HEK293 (cell line): ENCODE data around the gene ARHGAP24.

Experiments used
- CTCF ChIA-PET: fragments of 350-600 bp; formaldehyde crosslinking; extraction: SDS; loops from one replicate; lab custom pipeline; 2021; ENCODE audit warnings: antibody characterized with exemption; lab: Yijun Ruan, JAX
- POLR2A ChIA-PET: fragments of 300-600 bp; formaldehyde crosslinking; extraction: SDS; loops from one replicate; lab custom pipeline; 2020; ENCODE audit warnings: antibody characterized with exemption, inconsistent platforms; lab: Yijun Ruan, JAX
- H3K27ac ChIP-seq: fragments of 200-500 bp; sonication (Bioruptor generic); 2 replicates; pipeline ENCODE4 v1.5.1; 2014; ENCODE audit warnings: low read depth, low read length, control low read depth, inconsistent platforms; ENCODE audit errors: extremely low read depth
- H3K36me3 ChIP-seq, 2 experiments: fragments of 200-500 bp in 1 of 2; sonication (Bioruptor generic) in 1 of 2; 1 replicate in 1 of 2; 2 replicates in 1 of 2; pipeline ENCODE4 v1.5.1; 2014 to 2017; ENCODE audit warnings: inconsistent platforms in 2 of 2, low read length in 2 of 2; ENCODE audit not compliant: control insufficient read depth in 2 of 2, insufficient read depth in 1 of 2
- H3K4me1 ChIP-seq: fragments of 200-500 bp; sonication (Bioruptor generic); 2 replicates; pipeline ENCODE4 v1.5.1; 2014; ENCODE audit warnings: mild to moderate bottlenecking, low read length, inconsistent platforms; ENCODE audit not compliant: control insufficient read depth, insufficient read depth
- H3K4me3 ChIP-seq: 2 replicates; pipeline ENCODE4 v1.5.1; 2011; ENCODE audit warnings: low read depth, mild to moderate bottlenecking, control low read depth, low read length, moderate library complexity
- H3K9me3 ChIP-seq: fragments of 200-500 bp; sonication (Bioruptor generic); 2 replicates; pipeline ENCODE4 v1.5.1; 2014; ENCODE audit warnings: low read depth, low read length, inconsistent platforms; ENCODE audit not compliant: control insufficient read depth, insufficient read depth
- BCL11A ChIP-seq: fragments of 450-650 bp; formaldehyde crosslinking; IDR thresholded peaks from 2 replicates; pipeline ENCODE4 v1.5.1; 2016; ENCODE audit warnings: low read depth, missing biosample characterization, missing genetic modification characterization
- ELK4 ChIP-seq: IDR thresholded peaks from 2 replicates; pipeline ENCODE4 v1.6.1; 2011; ENCODE audit warnings: mild to moderate bottlenecking, low read depth, low read length, borderline replicate concordance
- GLI4 ChIP-seq: fragments of 450-650 bp; formaldehyde crosslinking; IDR thresholded peaks from 2 replicates; pipeline ENCODE4 v1.5.1; 2016; ENCODE audit warnings: missing biosample characterization, missing genetic modification characterization
- KLF9 ChIP-seq: fragments of 450-650 bp; formaldehyde crosslinking; IDR thresholded peaks from 2 replicates; pipeline ENCODE4 v1.5.1; 2016; ENCODE audit warnings: missing biosample characterization, missing genetic modification characterization, low read depth
- PRDM6 ChIP-seq: fragments of 450-650 bp; formaldehyde crosslinking; IDR thresholded peaks from 2 replicates; pipeline ENCODE4 v1.5.1; 2017; ENCODE audit warnings: missing biosample characterization, missing genetic modification characterization
- ZBTB17 ChIP-seq: fragments of 450-650 bp; formaldehyde crosslinking; IDR thresholded peaks from 2 replicates; pipeline ENCODE4 v1.5.1; 2016; ENCODE audit warnings: missing biosample characterization, missing genetic modification characterization
- ZBTB44 ChIP-seq: fragments of 450-650 bp; IDR thresholded peaks from 2 replicates; pipeline ENCODE4 v1.5.1; 2018; ENCODE audit warnings: missing biosample characterization, mild to moderate bottlenecking, missing genetic modification characterization
- ZFP41 ChIP-seq: fragments of 450-650 bp; formaldehyde crosslinking; IDR thresholded peaks from 2 replicates; pipeline ENCODE4 v1.5.1; 2016; ENCODE audit warnings: missing biosample characterization, missing genetic modification characterization, borderline replicate concordance
- ZFP69B ChIP-seq: fragments of 450-650 bp; formaldehyde crosslinking; IDR thresholded peaks from 2 replicates; pipeline ENCODE4 v1.5.1; 2016; ENCODE audit warnings: missing biosample characterization, missing genetic modification characterization
- ZNF10 ChIP-seq: fragments of 450-650 bp; formaldehyde crosslinking; IDR thresholded peaks from 2 replicates; pipeline ENCODE4 v1.5.1; 2017; ENCODE audit warnings: missing biosample characterization, missing genetic modification characterization
- ZNF148 ChIP-seq: fragments of 450-650 bp; formaldehyde crosslinking; IDR thresholded peaks from 2 replicates; pipeline ENCODE4 v1.5.0; 2017; ENCODE audit warnings: missing biosample characterization, missing genetic modification characterization, borderline replicate concordance
- ZNF2 ChIP-seq: fragments of 450-650 bp; formaldehyde crosslinking; IDR thresholded peaks from 2 replicates; pipeline ENCODE4 v1.5.1; 2016; ENCODE audit warnings: missing biosample characterization, missing genetic modification characterization
- ZNF24 ChIP-seq: fragments of 450-650 bp; formaldehyde crosslinking; IDR thresholded peaks from 2 replicates; pipeline ENCODE4 v1.5.1; 2016; ENCODE audit warnings: missing biosample characterization, missing genetic modification characterization
- ZNF274 ChIP-seq, 2 experiments: fragments of 200-500 bp in 1 of 2; fragments of 450-650 bp in 1 of 2; sonication (Bioruptor generic) in 1 of 2; formaldehyde crosslinking in 1 of 2; IDR thresholded peaks; 2 replicates each; pipeline versions ENCODE4 v1.5.1 to v1.6.1; 2014 to 2016; ENCODE audit warnings: borderline replicate concordance in 1 of 2, inconsistent platforms in 1 of 2, low read length in 1 of 2, missing biosample characterization in 1 of 2, missing genetic modification characterization in 1 of 2
- ZNF513 ChIP-seq: fragments of 450-650 bp; IDR thresholded peaks from 2 replicates; pipeline ENCODE4 v1.5.1; 2018; ENCODE audit warnings: missing biosample characterization, missing genetic modification characterization
- ZNF639 ChIP-seq: fragments of 450-650 bp; formaldehyde crosslinking; IDR thresholded peaks from 2 replicates; pipeline ENCODE4 v1.5.1; 2016; ENCODE audit warnings: missing biosample characterization, missing genetic modification characterization
- ZNF830 ChIP-seq: fragments of 450-650 bp; IDR thresholded peaks from 2 replicates; pipeline ENCODE4 v1.5.0; 2018; ENCODE audit warnings: missing biosample characterization, missing genetic modification characterization, low read depth, mild to moderate bottlenecking, moderate library complexity
- ZNF837 ChIP-seq: fragments of 450-650 bp; formaldehyde crosslinking; IDR thresholded peaks from 2 replicates; pipeline ENCODE4 v1.5.1; 2016; ENCODE audit warnings: missing biosample characterization, missing genetic modification characterization
- ZXDB ChIP-seq: fragments of 450-650 bp; formaldehyde crosslinking; IDR thresholded peaks from 2 replicates; pipeline ENCODE4 v1.5.1; 2016; ENCODE audit warnings: missing biosample characterization, missing genetic modification characterization

The ARHGAP24 gene

GRCh38 chr4:85956293-85956945 lies 481.5 kb downstream of the ARHGAP24 start:
- H3K36me3 ChIP-seq: no peaks in the 10 kb centered on the region
- H3K9me3 ChIP-seq: no peaks in the 10 kb centered on the region
- no peak overlapping the region for H3K27ac ChIP-seq
- no peak overlapping the region for H3K4me3 ChIP-seq
- H3K4me1 ChIP-seq: no peaks in the 10 kb centered on the region
- ChIA-PET CTCF (interaction anchor here (1.3 kb wide), 1 partner anchor 9 kb away, joined by 3 read pairs; no protein-coding TSS in a partner anchor), POLR2A (no interaction called here)
- no peak for TF ChIP-seq ZNF830
- TF ChIP-seq ELK4: no peak
- no peak for TF ChIP-seq GLI4 (tag by site-specific recombination)
- no peak for TF ChIP-seq ZNF274 (IDR thresholded peaks at IDR 0.05; ENCODE audit: low read length)
- no peak for TF ChIP-seq ZNF274 (tag by site-specific recombination; IDR thresholded peaks at IDR 0.05; ENCODE audit: borderline replicate concordance)
- TF ChIP-seq ZFP41 (tag by site-specific recombination): no peak
- TF ChIP-seq KLF9 (tag by site-specific recombination): no peak
- TF ChIP-seq PRDM6: no peak
- no peak for TF ChIP-seq ZNF148 (tag by site-specific recombination)
- no peak for TF ChIP-seq BCL11A
- TF ChIP-seq ZNF10 (tag by site-specific recombination): no peak
- no peak for TF ChIP-seq ZNF837 (tag by site-specific recombination)
- TF ChIP-seq ZNF2 (tag by site-specific recombination): no peak
- TF ChIP-seq ZNF639 (tag by site-specific recombination): no peak

- Histone ChIP-seq H3K4me3 (no peak overlapping the region), H3K9me3 (no peaks in the 10 kb centered on the region), H3K27ac (no peak overlapping the region), H3K36me3 (no peaks in the 10 kb centered on the region), H3K4me1 (no peaks in the 10 kb centered on the region)
- ChIA-PET POLR2A (no interaction called here), CTCF (interaction anchor here (0.6 to 1.4 kb wide), 3 partner anchors 9 to 231 kb away, joined by 3 to 8 read pairs (median 4); no protein-coding TSS in a partner anchor)
- no peak for TF ChIP-seq ZFP69B (tag by site-specific recombination)
- no peak for TF ChIP-seq ZBTB44 (tag by site-specific recombination)
- no peak for TF ChIP-seq ZNF513
- TF ChIP-seq ZNF24: no peak
- TF ChIP-seq ZXDB (tag by site-specific recombination): no peak
- no peak for TF ChIP-seq ZBTB17 (tag by site-specific recombination)
These were observed 486.9 kb downstream of the ARHGAP24 start for GRCh38 chr4:85961887-85962286.
